Adrenal gland (tissue), 5 donors: ENCODE measurements around the gene ST6GALNAC3.

Experiments
- CTCF ChIP-seq, 6 experiments: fragments of 450-650 bp in 4 of 6; fragments of 200-600 bp in 2 of 6; sonication (generic) in 1 of 6; IDR thresholded peaks; 1 replicate in 5 of 6; 2 replicates in 1 of 6; pipeline versions ENCODE4 v1.5.1 to v1.8.0; 2016 to 2021; ENCODE audit warnings: antibody characterized with exemption in 6 of 6, mild to moderate bottlenecking in 2 of 6, moderate library complexity in 1 of 6
- POLR2A ChIP-seq, 2 donors: fragments of 450-650 bp; IDR thresholded peaks; one replicate each; pipeline ENCODE4 v1.6.1; 2017; ENCODE audit warnings: antibody characterized with exemption in 2 of 2, mild to moderate bottlenecking in 2 of 2, moderate library complexity in 1 of 2
- donor health status: DM: no; HTN: no; CAD: no.

- TF ChIP-seq CTCF (IDR thresholded peaks at IDR 0.05): no peak
- no peak for TF ChIP-seq POLR2A (IDR thresholded peaks at IDR 0.05)
Observed at GRCh38 chr1:76135835-76136234, 61.3 kb downstream of the ST6GALNAC3 start.
